ENCODE measurements around the gene YWHAH. TPM values are rescaled to one million over a fixed set of nuclear protein-coding genes. Genes with fewer than 3 reads are reported as not detected.

Gene YWHAH
- total RNA-seq, 3 donors from 2014 or later, result 140 to 162 (median 149) TPM

GRCh38 chr22:31944700-31945442 is 536 bp downstream of the YWHAH start:
- intact Hi-C loops (cut with DNase I, micrococcal nuclease), result loop anchor here in 1 of 2 donors (10.0 kb wide), 2 partner anchors 190 to 270 kb away; partner anchors contain the start of genes DEPDC5 and PRR14L
- Histone ChIP-seq H3K36me3 (ENCODE audit: low read depth) (no peaks in the 10 kb centered on the region), H3K4me1 (ENCODE audit: low read depth) (peaks cover 18% of the 10 kb centered on the region), H3K9me3 (no peaks in the 10 kb centered on the region), H3K4me3 (peak overlapping the region; percentile 82)
- peak; percentile 53 to 79 (median 76) for DNase-seq
- TF ChIP-seq CTCF (IDR thresholded peaks at IDR 0.05), result no peak
- peak; percentile 44 for ATAC-seq

- intact Hi-C loops (cut with DNase I, micrococcal nuclease), result loop anchor here in 1 of 2 donors (10.0 kb wide), 2 partner anchors 191 to 271 kb away; partner anchors contain the start of genes DEPDC5 and PRR14L
- DNase-seq, result peak in 1 of 3 donors; percentile 42
- peak overlapping the region; percentile 82 for H3K4me3 ChIP-seq
- ATAC-seq, result peak; percentile 3
- no peak for TF ChIP-seq CTCF (IDR thresholded peaks at IDR 0.05)
- no peaks in the 10 kb centered on the region for H3K36me3 ChIP-seq (ENCODE audit: low read depth)
- H3K9me3 ChIP-seq, result no peaks in the 10 kb centered on the region
- peaks cover 18% of the 10 kb centered on the region for H3K4me1 ChIP-seq (ENCODE audit: low read depth)
Observed at GRCh38 chr22:31945443-31945855, 1.1 kb downstream of the YWHAH start.

GRCh38 chr22:31945971-31946680 is 1.8 kb downstream of the YWHAH start:
- H3K36me3 ChIP-seq (ENCODE audit: low read depth), result no peaks in the 10 kb centered on the region
- H3K4me3 ChIP-seq, result no peak overlapping the region
- ATAC-seq, result no peak
- H3K4me1 ChIP-seq (ENCODE audit: low read depth), result peaks cover 22% of the 10 kb centered on the region
- no peaks in the 10 kb centered on the region for H3K9me3 ChIP-seq
- intact Hi-C loops (cut with DNase I, micrococcal nuclease), result loop anchor here in 1 of 2 donors (10.0 kb wide), 2 partner anchors 191 to 271 kb away; partner anchors contain the start of genes DEPDC5 and PRR14L
- peak in 1 of 3 donors; percentile 39 for DNase-seq
- no peak for TF ChIP-seq CTCF (IDR thresholded peaks at IDR 0.05)

GRCh38 chr22:31947296-31947695 is 3.0 kb downstream of the YWHAH start:
- Histone ChIP-seq H3K9me3 (no peaks in the 10 kb centered on the region), H3K36me3 (ENCODE audit: low read depth) (no peaks in the 10 kb centered on the region), H3K4me3 (no peak overlapping the region), H3K4me1 (ENCODE audit: low read depth) (peaks cover 33% of the 10 kb centered on the region)
- TF ChIP-seq CTCF (IDR thresholded peaks at IDR 0.05), result no peak
- DNase-seq, result peak in 1 of 3 donors; percentile 76
- intact Hi-C loops (cut with DNase I, micrococcal nuclease), result loop anchor here in 1 of 2 donors (10.0 kb wide), 2 partner anchors 192 to 272 kb away; partner anchors contain the start of genes DEPDC5 and PRR14L
- ATAC-seq, result no peak

- H3K36me3 ChIP-seq (ENCODE audit: low read depth), result no peaks in the 10 kb centered on the region
- intact Hi-C loops (cut with DNase I, micrococcal nuclease), result loop anchor here in 1 of 2 donors (10.0 kb wide), 2 partner anchors 193 to 273 kb away; partner anchors contain the start of genes DEPDC5 and PRR14L
- H3K9me3 ChIP-seq, result no peaks in the 10 kb centered on the region
- DNase-seq (no peak), ATAC-seq (no peak)
- no peak overlapping the region for H3K4me3 ChIP-seq
- peaks cover 37% of the 10 kb centered on the region for H3K4me1 ChIP-seq (ENCODE audit: low read depth)
- TF ChIP-seq CTCF (IDR thresholded peaks at IDR 0.05), result no peak
Observed at GRCh38 chr22:31948002-31948401, 3.7 kb downstream of the YWHAH start.

All from mucosa of descending colon (tissue), 3 donors.